Fibroblast of the aortic adventitia (primary cell): Measurements from ENCODE around the gene FLNB. TPM values are rescaled to one million over a fixed set of nuclear protein-coding genes. Genes with fewer than 3 reads are reported as not detected.

Experiments
- DNase-seq: peaks from one replicate; pipeline ENCODE4 v3.0.0-alpha.2; 2010; ENCODE audit warnings: low read depth
- H3K4me3 ChIP-seq: 2 replicates; pipeline ENCODE4 v1.5.1; 2011; ENCODE audit warnings: low read depth, mild to moderate bottlenecking, control low read depth, low read length, moderate library complexity
- total RNA-seq: library from RNA; depleted of rRNA; stranded (reverse); fragments of >200 nt; gene quantifications from 2 replicates; pipeline ENCODE4 v1.2.3, GENCODE V29; 2012; ENCODE audit warnings: low replicate concordance
- TF ChIP-seq, protein P1 (sequence below): IDR thresholded peaks from 2 replicates; pipeline ENCODE4 v1.5.1; 2011; ENCODE audit warnings: mild to moderate bottlenecking, low read length, control low read depth, inconsistent platforms; ENCODE audit not compliant: insufficient read depth

Gene FLNB
- total RNA-seq, 1 donor, result 69.0 TPM

DNA sequence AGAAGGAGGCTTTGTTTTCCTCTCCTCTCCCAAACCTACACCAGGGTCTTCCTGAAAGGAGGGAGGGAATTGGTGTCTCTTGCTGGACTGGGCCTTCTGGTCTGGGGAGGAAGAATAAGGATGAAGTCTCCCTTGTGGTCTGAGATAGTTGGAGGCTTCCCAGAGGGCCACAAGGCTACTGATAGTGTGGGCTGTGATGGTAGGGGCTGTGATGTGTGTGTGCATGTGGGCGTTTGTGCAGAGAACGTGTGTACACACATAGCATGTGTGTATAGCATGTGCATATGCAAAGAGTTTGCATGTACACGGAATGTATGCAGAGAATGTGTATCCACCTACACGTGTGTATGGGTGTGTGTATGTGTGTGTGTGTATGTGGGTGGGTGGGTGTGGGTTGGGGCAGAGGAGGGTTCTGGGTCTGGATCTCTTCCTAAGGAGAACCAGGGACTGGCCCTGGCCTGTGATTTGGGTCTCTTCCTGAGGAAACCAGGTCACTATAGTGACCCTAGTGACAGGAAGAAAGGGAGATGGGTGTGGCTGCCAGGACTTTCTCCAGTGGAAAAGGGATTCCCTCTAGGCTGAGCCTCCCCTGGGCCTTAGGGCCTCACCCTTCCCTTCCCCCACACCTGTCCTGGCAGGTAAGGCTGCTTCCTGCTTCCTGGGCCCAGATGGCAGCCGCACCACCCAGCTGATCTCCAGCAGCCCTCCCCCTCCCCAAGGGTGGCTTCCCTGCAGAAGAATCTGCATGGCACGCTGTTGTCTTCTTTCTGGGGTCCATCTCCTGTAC is 1.7 kb downstream of the FLNB start:
- peak overlapping the region; percentile 100 for H3K4me3 ChIP-seq
- DNase-seq, result no peak
- TF ChIP-seq, protein P1, sequence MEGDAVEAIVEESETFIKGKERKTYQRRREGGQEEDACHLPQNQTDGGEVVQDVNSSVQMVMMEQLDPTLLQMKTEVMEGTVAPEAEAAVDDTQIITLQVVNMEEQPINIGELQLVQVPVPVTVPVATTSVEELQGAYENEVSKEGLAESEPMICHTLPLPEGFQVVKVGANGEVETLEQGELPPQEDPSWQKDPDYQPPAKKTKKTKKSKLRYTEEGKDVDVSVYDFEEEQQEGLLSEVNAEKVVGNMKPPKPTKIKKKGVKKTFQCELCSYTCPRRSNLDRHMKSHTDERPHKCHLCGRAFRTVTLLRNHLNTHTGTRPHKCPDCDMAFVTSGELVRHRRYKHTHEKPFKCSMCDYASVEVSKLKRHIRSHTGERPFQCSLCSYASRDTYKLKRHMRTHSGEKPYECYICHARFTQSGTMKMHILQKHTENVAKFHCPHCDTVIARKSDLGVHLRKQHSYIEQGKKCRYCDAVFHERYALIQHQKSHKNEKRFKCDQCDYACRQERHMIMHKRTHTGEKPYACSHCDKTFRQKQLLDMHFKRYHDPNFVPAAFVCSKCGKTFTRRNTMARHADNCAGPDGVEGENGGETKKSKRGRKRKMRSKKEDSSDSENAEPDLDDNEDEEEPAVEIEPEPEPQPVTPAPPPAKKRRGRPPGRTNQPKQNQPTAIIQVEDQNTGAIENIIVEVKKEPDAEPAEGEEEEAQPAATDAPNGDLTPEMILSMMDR, result no peak

GRCh38 chr3:58010562-58010961 is 2.3 kb downstream of the FLNB start:
- peak overlapping the region; percentile 100 for H3K4me3 ChIP-seq
- TF ChIP-seq, protein P1, result no peak
- DNase-seq, result no peak

GRCh38 chr3:58011580-58011979 is 3.4 kb downstream of the FLNB start:
- no peak for DNase-seq
- H3K4me3 ChIP-seq, result no peak overlapping the region
- TF ChIP-seq, protein P1, result no peak

DNA sequence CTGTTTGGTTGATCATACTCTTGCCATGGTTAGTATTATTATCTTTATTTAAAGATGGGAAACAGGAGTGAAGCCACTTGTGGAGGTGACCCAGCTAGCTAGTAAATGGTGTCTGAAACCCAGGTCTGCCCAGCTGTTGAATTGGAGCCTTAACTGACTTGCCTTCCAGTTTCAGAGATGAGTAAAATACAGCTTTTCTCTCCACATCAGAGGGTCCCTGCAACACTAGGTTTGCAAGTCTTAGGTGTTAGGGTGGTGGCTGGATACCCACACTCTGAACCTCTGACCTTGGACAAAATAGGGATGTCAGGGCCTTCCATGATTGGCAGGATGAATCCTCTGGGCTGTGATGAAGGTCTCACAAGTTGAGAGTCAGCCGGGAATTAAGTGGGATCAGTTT is 4.1 kb downstream of the FLNB start:
- no peak for DNase-seq
- H3K4me3 ChIP-seq, result no peak overlapping the region
- TF ChIP-seq, protein P1, result no peak

GRCh38 chr3:58013099-58013498 is 4.9 kb downstream of the FLNB start:
- DNase-seq, result no peak
- TF ChIP-seq, protein P1, result no peak
- no peak overlapping the region for H3K4me3 ChIP-seq

DNA sequence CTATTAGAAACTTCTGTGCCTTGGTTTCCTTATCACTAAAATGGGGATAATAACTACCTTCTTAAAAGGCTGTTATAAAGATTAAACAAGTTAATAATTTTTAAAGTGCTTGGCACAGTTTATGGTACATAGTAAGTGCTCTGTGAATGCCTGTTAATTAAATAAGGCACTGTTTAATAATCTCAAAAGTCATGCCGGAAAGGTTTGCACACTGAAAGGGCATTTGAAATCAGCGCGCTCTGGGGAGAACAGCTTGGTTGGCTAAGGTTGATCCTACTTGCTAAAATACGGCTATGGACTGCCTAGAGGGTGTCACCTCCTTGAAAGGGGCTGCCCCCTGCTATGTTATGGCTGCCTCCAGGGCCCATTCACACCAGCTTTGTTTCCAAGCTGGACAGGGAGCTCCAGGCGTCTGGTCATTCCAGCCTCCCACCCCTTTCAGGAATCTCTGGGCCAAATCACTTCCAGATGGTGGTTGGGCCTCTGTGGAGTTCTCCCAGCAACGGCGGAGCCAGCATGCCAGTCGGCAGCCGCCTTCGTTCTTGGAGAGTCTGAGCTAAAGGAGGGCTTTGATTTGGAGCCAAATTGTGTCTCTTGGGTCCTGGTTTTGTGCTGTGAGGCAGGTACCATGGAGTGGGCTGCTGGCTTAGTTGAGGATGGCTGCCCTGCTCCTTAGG is 5.9 kb downstream of the FLNB start:
- peak; percentile 98 for DNase-seq
- H3K4me3 ChIP-seq, result peak overlapping the region; percentile 33
- TF ChIP-seq, protein P1, result no peak
